ENCODE data around the gene ATP9A. TPM values are rescaled to one million over a fixed set of nuclear protein-coding genes. Genes with fewer than 3 reads are reported as not detected.

Gene ATP9A
- total and polyA plus RNA-seq, 3 donors from 2014 or later, result 46.4 to 128 (median 89.3) TPM

DNA sequence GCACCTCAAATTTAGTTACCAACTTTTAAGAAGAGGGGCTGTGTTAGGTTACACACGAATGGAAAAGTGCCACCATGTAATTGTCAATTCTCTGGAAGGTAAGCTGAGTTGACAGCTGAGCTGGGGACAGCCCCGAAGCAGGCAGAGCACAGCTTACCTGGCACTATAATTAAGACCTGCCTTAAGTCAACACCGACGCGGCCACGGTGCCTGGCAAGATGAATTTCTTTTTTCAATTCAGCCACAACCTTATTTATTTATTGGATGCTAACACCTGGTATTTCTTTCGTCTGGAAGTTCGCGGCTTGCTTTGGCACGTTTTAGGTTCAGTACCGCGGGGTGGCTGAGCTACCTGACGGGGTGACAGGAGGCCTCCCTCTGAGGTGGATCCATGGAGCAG, 185.1 kb downstream of the ATP9A start:
- TF ChIP-seq, protein P1, sequence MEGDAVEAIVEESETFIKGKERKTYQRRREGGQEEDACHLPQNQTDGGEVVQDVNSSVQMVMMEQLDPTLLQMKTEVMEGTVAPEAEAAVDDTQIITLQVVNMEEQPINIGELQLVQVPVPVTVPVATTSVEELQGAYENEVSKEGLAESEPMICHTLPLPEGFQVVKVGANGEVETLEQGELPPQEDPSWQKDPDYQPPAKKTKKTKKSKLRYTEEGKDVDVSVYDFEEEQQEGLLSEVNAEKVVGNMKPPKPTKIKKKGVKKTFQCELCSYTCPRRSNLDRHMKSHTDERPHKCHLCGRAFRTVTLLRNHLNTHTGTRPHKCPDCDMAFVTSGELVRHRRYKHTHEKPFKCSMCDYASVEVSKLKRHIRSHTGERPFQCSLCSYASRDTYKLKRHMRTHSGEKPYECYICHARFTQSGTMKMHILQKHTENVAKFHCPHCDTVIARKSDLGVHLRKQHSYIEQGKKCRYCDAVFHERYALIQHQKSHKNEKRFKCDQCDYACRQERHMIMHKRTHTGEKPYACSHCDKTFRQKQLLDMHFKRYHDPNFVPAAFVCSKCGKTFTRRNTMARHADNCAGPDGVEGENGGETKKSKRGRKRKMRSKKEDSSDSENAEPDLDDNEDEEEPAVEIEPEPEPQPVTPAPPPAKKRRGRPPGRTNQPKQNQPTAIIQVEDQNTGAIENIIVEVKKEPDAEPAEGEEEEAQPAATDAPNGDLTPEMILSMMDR (IDR thresholded peaks at IDR 0.05), result no peak
- no peak for TF ChIP-seq POLR2A (IDR thresholded peaks at IDR 0.05)
- Histone ChIP-seq H3K27me3 (no peaks in the 10 kb centered on the region), H3K9me3 (no peaks in the 10 kb centered on the region), H3K27ac (no peak overlapping the region), H3K4me1 (no peaks in the 10 kb centered on the region), H3K36me3 (ENCODE audit: low read depth, missing control alignments) (no peaks in the 10 kb centered on the region), H3K4me3 (no peak overlapping the region)
- no peak for DNase-seq
- WGBS, 2 donors, result 70 to 74% methylated on average over 13 of the region's 13 CpGs
- intact Hi-C loops (cut with DNase I; ENCODE audit: low total_unique reads), result no loop called here

DNA sequence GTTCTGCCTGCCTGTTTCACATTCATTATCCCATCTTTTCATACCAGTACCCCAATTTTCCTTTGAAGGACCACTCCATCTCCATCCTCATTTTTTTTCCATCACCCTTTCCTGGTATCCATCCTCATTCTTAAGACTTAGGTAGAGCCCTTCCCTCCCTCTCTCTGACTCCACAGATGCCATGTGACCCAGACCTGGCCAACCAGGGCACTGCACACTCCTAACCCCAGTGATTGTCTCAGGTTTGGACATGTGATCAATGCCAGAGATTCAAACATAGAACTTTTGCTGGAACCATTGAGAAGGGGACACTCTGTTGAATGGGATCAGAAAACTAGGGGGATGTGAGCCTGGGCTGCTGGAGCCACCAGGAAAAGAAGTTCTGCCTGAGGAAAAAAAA, 186.6 kb downstream of the ATP9A start:
- TF ChIP-seq POLR2A (IDR thresholded peaks at IDR 0.05), result no peak
- TF ChIP-seq, protein P1 (IDR thresholded peaks at IDR 0.05), result no peak
- DNase-seq, result no peak
- H3K4me3 ChIP-seq, result no peak overlapping the region
- H3K36me3 ChIP-seq (ENCODE audit: low read depth, missing control alignments), result no peaks in the 10 kb centered on the region
- no peak overlapping the region for H3K27ac ChIP-seq
- no peaks in the 10 kb centered on the region for H3K4me1 ChIP-seq
- no peaks in the 10 kb centered on the region for H3K9me3 ChIP-seq
- no peaks in the 10 kb centered on the region for H3K27me3 ChIP-seq
- intact Hi-C loops (cut with DNase I; ENCODE audit: low total_unique reads), result no loop called here

DNA sequence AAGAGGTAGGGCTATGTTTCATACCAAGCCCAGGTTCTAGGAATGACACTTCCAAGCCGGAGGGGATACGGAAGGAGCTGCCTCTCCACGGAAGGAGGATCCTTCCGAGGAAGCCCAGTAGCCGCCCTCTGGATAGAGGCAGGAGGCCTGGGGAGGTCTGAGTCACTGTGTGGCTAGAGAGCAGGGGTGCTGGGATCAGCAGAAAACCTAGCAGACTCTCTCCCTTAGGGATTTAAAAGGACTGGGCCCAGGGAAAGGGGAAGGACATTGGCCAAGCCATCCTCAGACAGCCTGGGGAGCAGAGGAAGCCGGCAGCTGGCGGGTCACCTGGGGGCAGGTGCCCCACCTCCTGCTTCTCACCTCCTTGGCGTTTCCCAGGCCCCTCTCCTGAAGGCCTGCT, 189.1 kb downstream of the ATP9A start:
- intact Hi-C loops (cut with DNase I; ENCODE audit: low total_unique reads), result no loop called here
- no peak overlapping the region for H3K27ac ChIP-seq
- H3K36me3 ChIP-seq (ENCODE audit: low read depth, missing control alignments), result no peaks in the 10 kb centered on the region
- no peaks in the 10 kb centered on the region for H3K4me1 ChIP-seq
- no peak for TF ChIP-seq POLR2A (IDR thresholded peaks at IDR 0.05)
- TF ChIP-seq, protein P1 (IDR thresholded peaks at IDR 0.05), result no peak
- H3K4me3 ChIP-seq, result no peak overlapping the region
- no peak for DNase-seq
- WGBS, 2 donors, result 55 to 57% methylated on average over 7 to 8 of the region's 8 CpGs
- no peaks in the 10 kb centered on the region for H3K9me3 ChIP-seq
- H3K27me3 ChIP-seq, result no peaks in the 10 kb centered on the region

DNA sequence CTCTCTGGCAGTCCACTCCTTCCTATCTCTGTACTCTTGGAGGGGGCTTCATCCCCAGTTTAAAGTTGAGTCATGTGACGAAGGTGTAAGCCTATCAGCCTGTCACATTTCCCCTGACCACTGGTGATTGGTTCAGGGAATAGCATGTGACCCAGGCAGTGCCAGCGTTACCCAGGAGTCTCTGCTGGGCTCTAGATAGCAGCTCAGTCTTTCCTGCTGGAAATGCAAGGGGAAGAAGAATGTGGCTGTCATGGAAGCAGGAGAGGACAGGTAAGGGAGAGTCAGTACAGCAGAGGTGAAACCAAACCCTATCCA, 190.1 kb downstream of the ATP9A start:
- Histone ChIP-seq H3K36me3 (ENCODE audit: low read depth, missing control alignments) (no peaks in the 10 kb centered on the region), H3K9me3 (no peaks in the 10 kb centered on the region), H3K27me3 (no peaks in the 10 kb centered on the region), H3K27ac (no peak overlapping the region), H3K4me1 (no peaks in the 10 kb centered on the region), H3K4me3 (no peak overlapping the region)
- no peak for TF ChIP-seq POLR2A (IDR thresholded peaks at IDR 0.05)
- TF ChIP-seq, protein P1 (IDR thresholded peaks at IDR 0.05), result no peak
- intact Hi-C loops (cut with DNase I; ENCODE audit: low total_unique reads), result no loop called here
- no peak for DNase-seq
- WGBS, 2 donors, result 73 to 79% methylated on average over 2 of the region's 2 CpGs

DNA sequence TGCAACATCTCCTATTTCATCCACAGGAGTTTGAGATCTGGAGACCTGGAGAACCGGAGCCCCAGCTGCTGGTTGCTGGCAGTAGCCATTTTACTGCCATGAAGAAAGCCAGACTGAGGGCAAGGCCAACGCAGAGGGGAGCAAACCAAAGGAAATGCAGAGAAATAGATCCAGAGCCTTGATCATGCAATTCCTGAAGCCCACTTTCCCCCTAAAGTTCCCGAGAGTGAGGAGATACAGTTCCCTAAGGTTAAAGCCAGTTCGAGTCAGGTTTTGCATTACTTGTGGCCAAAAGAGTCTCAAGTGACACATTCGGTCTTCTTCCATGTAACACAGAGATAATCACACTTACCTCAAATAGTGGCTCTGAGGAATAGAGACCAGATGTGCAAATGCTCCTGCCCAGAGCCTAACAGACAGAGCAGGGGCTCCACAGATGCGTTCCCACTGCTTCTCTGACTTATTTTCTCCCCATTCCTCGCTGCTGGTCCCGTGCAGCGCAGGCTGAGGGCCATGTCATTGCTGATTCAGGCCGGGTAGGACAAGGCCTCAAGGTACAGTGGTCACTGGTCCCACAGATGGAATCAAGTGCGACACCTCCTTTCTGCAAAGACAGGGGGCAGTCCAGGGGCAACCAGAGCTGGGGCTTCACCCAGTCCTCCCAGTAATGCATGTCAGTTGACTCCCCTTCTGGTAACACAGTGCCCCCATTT, 190.6 kb downstream of the ATP9A start:
- no peak for TF ChIP-seq POLR2A (IDR thresholded peaks at IDR 0.05)
- TF ChIP-seq, protein P1 (IDR thresholded peaks at IDR 0.05), result no peak
- Histone ChIP-seq H3K27ac (no peak overlapping the region), H3K4me1 (no peaks in the 10 kb centered on the region), H3K9me3 (no peaks in the 10 kb centered on the region), H3K36me3 (ENCODE audit: low read depth, missing control alignments) (no peaks in the 10 kb centered on the region), H3K27me3 (no peaks in the 10 kb centered on the region), H3K4me3 (no peak overlapping the region)
- intact Hi-C loops (cut with DNase I; ENCODE audit: low total_unique reads), result no loop called here
- WGBS, 2 donors, result 79 to 84% methylated on average over 11 of the region's 11 CpGs
- no peak for DNase-seq

Measured in testis (tissue), 3 donors.